ENCODE measurements around the gene RELCH.

Gene RELCH

DNA sequence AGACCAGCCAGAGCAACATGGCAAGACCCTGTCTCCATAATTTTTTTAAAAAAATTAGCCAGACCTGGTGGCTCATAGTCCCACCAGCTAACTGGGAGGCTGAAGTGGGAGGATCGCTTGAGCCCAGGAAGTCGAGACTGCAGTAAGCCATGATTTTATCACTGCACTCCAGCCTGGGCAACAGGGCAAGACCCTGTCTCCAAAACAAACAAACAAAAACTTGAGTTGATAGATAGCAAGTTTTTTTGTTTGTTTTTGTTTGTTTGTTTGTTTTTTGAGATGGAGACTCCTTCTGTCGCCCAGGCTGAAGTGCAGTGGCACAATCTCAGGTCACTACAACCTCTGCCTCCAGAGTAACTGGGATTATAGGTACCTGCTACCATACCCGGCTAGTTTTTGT lies 18.8 kb downstream of the RELCH start:
- peaks cover 30% of the 10 kb centered on the region for H3K36me3 Mint-ChIP-seq (ENCODE audit: low read depth)
- no peak for DNase-seq (ENCODE audit: low spot score)
- H3K4me1 Mint-ChIP-seq (ENCODE audit: low read depth), result peaks cover 13% of the 10 kb centered on the region
- H3K27ac Mint-ChIP-seq, result no peak overlapping the region
- H3K9me3 Mint-ChIP-seq, result peaks cover 6% of the 10 kb centered on the region
- H3K27me3 Mint-ChIP-seq (ENCODE audit: low read depth), result no peaks in the 10 kb centered on the region
- H3K4me3 Mint-ChIP-seq, result no peak overlapping the region

DNA sequence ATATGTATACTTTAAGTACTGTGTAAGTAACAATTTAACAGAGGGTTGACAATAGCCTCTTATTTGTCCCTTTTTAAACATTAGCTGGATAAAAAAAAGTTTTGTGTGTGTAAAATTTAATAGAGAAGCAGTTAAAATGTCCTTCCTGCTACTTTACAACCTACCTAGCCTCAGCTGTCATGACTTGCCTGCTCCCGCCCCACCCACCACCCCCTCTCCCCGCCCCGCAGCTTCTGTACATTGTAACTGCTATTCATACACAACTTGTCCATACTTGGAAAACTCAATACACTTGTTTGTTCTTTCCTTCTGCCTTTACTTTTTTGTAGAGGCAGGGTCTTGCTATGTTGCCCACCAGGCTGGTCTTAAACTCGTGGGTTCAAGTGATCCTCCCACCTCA lies 19.5 kb downstream of the RELCH start:
- H3K9me3 Mint-ChIP-seq, result peaks cover 6% of the 10 kb centered on the region
- no peaks in the 10 kb centered on the region for H3K27me3 Mint-ChIP-seq (ENCODE audit: low read depth)
- no peak overlapping the region for H3K27ac Mint-ChIP-seq
- peaks cover 13% of the 10 kb centered on the region for H3K4me1 Mint-ChIP-seq (ENCODE audit: low read depth)
- H3K4me3 Mint-ChIP-seq, result no peak overlapping the region
- H3K36me3 Mint-ChIP-seq (ENCODE audit: low read depth), result peaks cover 31% of the 10 kb centered on the region
- no peak for DNase-seq (ENCODE audit: low spot score)

- Mint-ChIP-seq H3K36me3 (ENCODE audit: low read depth) (peaks cover 42% of the 10 kb centered on the region), H3K27me3 (ENCODE audit: low read depth) (no peaks in the 10 kb centered on the region), H3K4me1 (ENCODE audit: low read depth) (peaks cover 13% of the 10 kb centered on the region), H3K4me3 (no peak overlapping the region), H3K9me3 (peaks cover 6% of the 10 kb centered on the region), H3K27ac (no peak overlapping the region)
- DNase-seq (ENCODE audit: low spot score), result no peak
Observed at GRCh38 chr18:62209046-62209445, 22.0 kb downstream of the RELCH start.

DNA sequence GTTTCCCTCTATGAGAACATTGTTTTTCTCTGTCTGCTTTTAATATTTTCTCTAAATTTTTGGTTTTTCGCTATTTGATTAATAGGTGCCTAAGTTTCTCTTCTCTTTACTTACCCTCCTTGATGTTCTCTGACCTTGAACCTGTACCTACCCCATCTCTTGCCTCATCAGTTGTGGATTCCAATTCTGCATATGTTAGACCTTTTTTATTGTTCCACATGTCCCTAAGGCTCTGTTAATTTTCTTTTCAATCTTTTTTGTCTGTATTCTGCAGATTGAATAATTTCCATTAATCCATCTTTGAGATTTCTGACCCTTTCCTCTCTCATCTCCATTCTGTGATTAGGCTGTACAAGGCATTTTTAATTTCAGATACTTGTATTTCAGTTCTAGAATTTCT lies 23.1 kb downstream of the RELCH start:
- no peak overlapping the region for H3K27ac Mint-ChIP-seq
- H3K9me3 Mint-ChIP-seq, result peaks cover 6% of the 10 kb centered on the region
- no peak overlapping the region for H3K4me3 Mint-ChIP-seq
- no peaks in the 10 kb centered on the region for H3K27me3 Mint-ChIP-seq (ENCODE audit: low read depth)
- peaks cover 39% of the 10 kb centered on the region for H3K36me3 Mint-ChIP-seq (ENCODE audit: low read depth)
- DNase-seq (ENCODE audit: low spot score), result no peak
- peaks cover 13% of the 10 kb centered on the region for H3K4me1 Mint-ChIP-seq (ENCODE audit: low read depth)

GRCh38 chr18:62211325-62211828 lies 24.3 kb downstream of the RELCH start:
- Mint-ChIP-seq H3K36me3 (ENCODE audit: low read depth) (peaks cover 39% of the 10 kb centered on the region), H3K4me3 (no peak overlapping the region), H3K27me3 (ENCODE audit: low read depth) (no peaks in the 10 kb centered on the region), H3K4me1 (ENCODE audit: low read depth) (peaks cover 13% of the 10 kb centered on the region), H3K27ac (no peak overlapping the region), H3K9me3 (peaks cover 6% of the 10 kb centered on the region)
- DNase-seq (ENCODE audit: low spot score), result no peak

GRCh38 chr18:62214790-62215189 lies 27.7 kb downstream of the RELCH start:
- Mint-ChIP-seq H3K4me1 (ENCODE audit: low read depth) (peaks cover 12% of the 10 kb centered on the region), H3K27ac (no peak overlapping the region), H3K36me3 (ENCODE audit: low read depth) (peaks cover 26% of the 10 kb centered on the region), H3K4me3 (no peak overlapping the region), H3K27me3 (ENCODE audit: low read depth) (no peaks in the 10 kb centered on the region), H3K9me3 (peaks cover 6% of the 10 kb centered on the region)
- DNase-seq (ENCODE audit: low spot score), result no peak

- Mint-ChIP-seq H3K27me3 (ENCODE audit: low read depth) (no peaks in the 10 kb centered on the region), H3K4me3 (no peak overlapping the region), H3K4me1 (ENCODE audit: low read depth) (peaks cover 9% of the 10 kb centered on the region), H3K27ac (no peak overlapping the region), H3K9me3 (peaks cover 20% of the 10 kb centered on the region), H3K36me3 (ENCODE audit: low read depth) (peaks cover 56% of the 10 kb centered on the region)
- no peak for DNase-seq (ENCODE audit: low spot score)
Observed at GRCh38 chr18:62224229-62224628, 37.2 kb downstream of the RELCH start.

DNA sequence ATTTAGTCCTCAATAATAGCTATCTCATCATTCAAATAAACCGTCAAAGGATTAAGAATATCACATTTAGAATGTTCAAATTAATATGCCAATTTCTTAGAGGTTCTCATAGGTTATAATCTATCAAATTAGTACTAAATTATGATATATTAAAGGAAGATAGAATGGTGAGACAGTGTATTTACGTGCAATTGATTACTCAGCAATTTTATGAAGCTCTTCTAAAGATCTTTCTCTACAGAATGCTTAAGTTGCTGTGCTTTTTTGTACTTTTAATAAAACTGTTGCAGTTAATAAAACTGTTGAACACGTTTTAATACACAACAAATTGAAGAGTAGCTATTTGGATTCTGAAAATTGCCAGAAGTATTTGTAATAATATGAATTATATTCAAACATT lies 39.0 kb downstream of the RELCH start:
- Mint-ChIP-seq H3K4me3 (no peak overlapping the region), H3K27me3 (ENCODE audit: low read depth) (no peaks in the 10 kb centered on the region), H3K27ac (no peak overlapping the region), H3K36me3 (ENCODE audit: low read depth) (peaks cover 59% of the 10 kb centered on the region), H3K9me3 (peaks cover 20% of the 10 kb centered on the region), H3K4me1 (ENCODE audit: low read depth) (peaks cover 4% of the 10 kb centered on the region)
- no peak for DNase-seq (ENCODE audit: low spot score)

DNA sequence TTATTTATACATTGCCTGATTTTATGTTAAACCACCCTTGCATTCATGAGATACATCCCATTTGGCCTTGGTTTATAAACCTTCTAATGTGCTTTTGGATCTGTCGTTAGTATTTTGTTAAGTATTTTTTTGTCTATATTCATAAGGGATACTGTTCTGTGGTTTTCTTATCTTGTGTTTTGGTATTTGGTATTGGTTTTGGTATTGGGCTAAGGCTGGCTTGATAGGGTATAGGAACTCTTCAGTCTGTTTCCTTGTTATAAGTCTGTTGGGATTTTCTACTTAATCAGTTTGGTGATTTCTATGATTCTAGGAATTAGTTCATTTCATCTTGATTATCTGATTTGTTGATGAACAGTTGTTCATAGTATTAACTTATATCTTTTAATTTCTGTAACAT lies 49.2 kb downstream of the RELCH start:
- peaks cover 8% of the 10 kb centered on the region for H3K9me3 Mint-ChIP-seq
- DNase-seq (ENCODE audit: low spot score), result no peak
- H3K4me1 Mint-ChIP-seq (ENCODE audit: low read depth), result peaks cover 12% of the 10 kb centered on the region
- no peak overlapping the region for H3K4me3 Mint-ChIP-seq
- no peaks in the 10 kb centered on the region for H3K27me3 Mint-ChIP-seq (ENCODE audit: low read depth)
- H3K27ac Mint-ChIP-seq, result no peak overlapping the region
- peaks cover 52% of the 10 kb centered on the region for H3K36me3 Mint-ChIP-seq (ENCODE audit: low read depth)

DNA sequence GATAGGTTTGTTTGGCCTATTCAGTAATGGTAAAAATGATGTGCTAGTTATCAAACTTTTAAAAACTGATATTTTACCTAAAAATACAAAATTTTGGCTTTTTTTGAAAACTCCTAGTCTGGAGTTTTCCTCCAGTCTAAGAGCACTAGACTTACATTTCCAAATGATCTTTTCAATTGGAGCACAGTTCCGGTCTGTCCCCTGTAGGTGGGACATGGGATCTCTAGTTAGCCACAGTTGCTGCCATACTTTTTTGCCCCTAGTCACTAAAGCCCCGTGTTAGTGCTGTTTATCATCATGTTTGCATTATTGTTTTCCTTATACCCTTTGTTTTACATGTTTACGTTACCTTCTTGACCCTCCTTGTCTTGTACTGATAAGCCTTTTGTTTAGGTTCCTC lies 52.4 kb downstream of the RELCH start:
- peaks cover 8% of the 10 kb centered on the region for H3K9me3 Mint-ChIP-seq
- peaks cover 41% of the 10 kb centered on the region for H3K36me3 Mint-ChIP-seq (ENCODE audit: low read depth)
- H3K4me3 Mint-ChIP-seq, result no peak overlapping the region
- peaks cover 12% of the 10 kb centered on the region for H3K4me1 Mint-ChIP-seq (ENCODE audit: low read depth)
- H3K27ac Mint-ChIP-seq, result no peak overlapping the region
- no peaks in the 10 kb centered on the region for H3K27me3 Mint-ChIP-seq (ENCODE audit: low read depth)
- no peak for DNase-seq (ENCODE audit: low spot score)

GRCh38 chr18:62242955-62243354 lies 55.9 kb downstream of the RELCH start:
- Mint-ChIP-seq H3K27ac (no peak overlapping the region), H3K9me3 (no peaks in the 10 kb centered on the region), H3K36me3 (ENCODE audit: low read depth) (peaks cover 23% of the 10 kb centered on the region), H3K27me3 (ENCODE audit: low read depth) (no peaks in the 10 kb centered on the region), H3K4me3 (no peak overlapping the region), H3K4me1 (ENCODE audit: low read depth) (peaks cover 2% of the 10 kb centered on the region)
- no peak for DNase-seq (ENCODE audit: low spot score)

DNA sequence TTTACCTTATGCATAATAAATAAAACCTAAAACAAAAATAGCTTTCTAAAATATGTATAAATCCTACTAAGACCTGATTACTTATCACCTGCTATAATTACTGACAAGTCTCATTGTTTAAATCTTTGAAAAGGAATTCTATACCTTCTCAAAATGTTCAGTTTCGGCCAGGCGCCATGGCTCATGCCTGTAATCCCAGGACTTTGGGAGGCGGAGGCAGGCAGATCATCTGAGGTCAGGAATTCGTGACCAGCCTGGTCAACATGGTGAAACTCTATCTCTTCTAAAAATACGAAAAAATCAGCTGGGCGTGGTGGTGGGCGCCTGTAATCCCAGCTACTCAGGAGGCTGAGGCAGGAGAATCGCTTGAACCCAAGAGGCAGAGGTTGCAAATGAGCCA lies 58.1 kb downstream of the RELCH start:
- Mint-ChIP-seq H3K27me3 (ENCODE audit: low read depth) (no peaks in the 10 kb centered on the region), H3K4me1 (ENCODE audit: low read depth) (no peaks in the 10 kb centered on the region), H3K36me3 (ENCODE audit: low read depth) (peaks cover 13% of the 10 kb centered on the region), H3K4me3 (no peak overlapping the region), H3K9me3 (no peaks in the 10 kb centered on the region), H3K27ac (no peak overlapping the region)
- no peak for DNase-seq (ENCODE audit: low spot score)

- Mint-ChIP-seq H3K27ac (no peak overlapping the region), H3K4me3 (no peak overlapping the region), H3K36me3 (ENCODE audit: low read depth) (peaks cover 13% of the 10 kb centered on the region), H3K9me3 (no peaks in the 10 kb centered on the region), H3K27me3 (ENCODE audit: low read depth) (no peaks in the 10 kb centered on the region), H3K4me1 (ENCODE audit: low read depth) (no peaks in the 10 kb centered on the region)
- DNase-seq (ENCODE audit: low spot score), result no peak
Observed at GRCh38 chr18:62245699-62246098, 58.6 kb downstream of the RELCH start.

GRCh38 chr18:62248313-62248712 lies 61.3 kb downstream of the RELCH start:
- DNase-seq (ENCODE audit: low spot score), result no peak
- Mint-ChIP-seq H3K27ac (no peak overlapping the region), H3K4me3 (no peak overlapping the region), H3K27me3 (ENCODE audit: low read depth) (no peaks in the 10 kb centered on the region), H3K9me3 (no peaks in the 10 kb centered on the region), H3K4me1 (ENCODE audit: low read depth) (no peaks in the 10 kb centered on the region), H3K36me3 (ENCODE audit: low read depth) (peaks cover 8% of the 10 kb centered on the region)

DNA sequence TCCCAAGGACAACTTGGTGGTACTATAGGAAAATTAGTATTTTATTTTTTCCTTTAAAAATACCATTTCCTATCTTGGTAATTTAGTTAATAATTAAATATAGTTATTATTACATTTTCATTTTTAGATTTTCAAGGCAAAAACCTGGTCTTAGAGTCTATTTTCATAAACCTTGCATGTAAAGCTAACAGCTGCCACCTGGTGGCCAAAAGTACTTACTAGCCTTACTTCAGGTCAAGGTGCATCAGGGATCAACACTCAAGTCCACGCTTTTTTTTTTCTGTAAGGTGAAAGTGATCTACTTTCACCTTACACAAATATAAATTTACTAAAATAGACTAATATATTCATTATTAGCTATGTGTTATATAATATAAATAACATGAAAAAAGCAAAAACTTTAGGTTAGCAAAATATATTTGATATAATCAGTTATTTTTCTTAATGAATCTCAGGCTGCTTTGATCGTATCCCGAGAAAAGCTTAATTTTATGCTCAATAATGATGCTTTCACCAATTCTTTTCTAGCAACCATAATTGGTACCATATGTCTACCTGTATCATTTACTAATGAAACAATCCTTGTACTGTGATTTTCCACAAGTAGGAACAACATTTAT lies 62.5 kb downstream of the RELCH start:
- H3K27ac Mint-ChIP-seq, result no peak overlapping the region
- H3K4me1 Mint-ChIP-seq (ENCODE audit: low read depth), result no peaks in the 10 kb centered on the region
- peak; percentile 53 for DNase-seq (ENCODE audit: low spot score)

More for the DNA sequence above, 62.5 kb downstream of the RELCH start:
- peaks cover 7% of the 10 kb centered on the region for H3K36me3 Mint-ChIP-seq (ENCODE audit: low read depth)
- H3K9me3 Mint-ChIP-seq, result no peaks in the 10 kb centered on the region
- no peak overlapping the region for H3K4me3 Mint-ChIP-seq
- no peaks in the 10 kb centered on the region for H3K27me3 Mint-ChIP-seq (ENCODE audit: low read depth)

Data from T-helper 2 cell treated with Interferon-gamma antibody and Interleukin-4, amounts not matched to agents 5 μg/mL and 100 μg/mL, for 36 hours (primary cell).